Esophagus muscularis mucosa (tissue), 4 donors: ENCODE data around the gene ZNF503. TPM values are rescaled to one million over a fixed set of nuclear protein-coding genes. Genes with fewer than 3 reads are reported as not detected.

ENCODE experiments used
- DNase-seq: peaks from one replicate; pipeline ENCODE4 v3.0.0-alpha.2; 2017; ENCODE audit errors: extremely low spot score
- H3K27ac ChIP-seq, 4 donors: fragments of 200-600 bp; sonication (generic); replicated peaks in 1 of 4; 1 replicate in 3 of 4; 2 replicates in 1 of 4; pipeline ENCODE4 v1.5.1; 2016 to 2019; ENCODE audit warnings: mild to moderate bottlenecking in 1 of 4
- H3K27me3 ChIP-seq, 4 donors: fragments of 200-600 bp; sonication (generic); one replicate each; pipeline versions ENCODE4 v1.5.1 to v1.6.0; 2016 to 2019
- H3K36me3 ChIP-seq, 4 donors: fragments of 200-600 bp; sonication (generic); one replicate each; pipeline ENCODE4 v1.5.1; 2016 to 2019
- H3K4me1 ChIP-seq, 4 donors: fragments of 200-600 bp; sonication (generic); one replicate each; pipeline ENCODE4 v1.5.1; 2016 to 2019
- H3K4me3 ChIP-seq, 4 donors: fragments of 200-600 bp; sonication (generic); 1 replicate in 2 of 4; 2 replicates in 2 of 4; pipeline ENCODE4 v1.5.1; 2016 to 2019; ENCODE audit warnings: mild to moderate bottlenecking in 4 of 4, moderate library complexity in 1 of 4
- H3K9me3 ChIP-seq, 4 donors: fragments of 200-600 bp; sonication (generic); 1 replicate in 3 of 4; 2 replicates in 1 of 4; pipeline ENCODE4 v1.5.1; 2016 to 2019
- CTCF ChIP-seq, 3 experiments: fragments of 200-600 bp in 2 of 3; fragments of 450-650 bp in 1 of 3; sonication (generic) in 2 of 3; IDR thresholded peaks; one replicate each; pipeline ENCODE4 v1.5.1; 2017 to 2019; ENCODE audit warnings: antibody characterized with exemption in 3 of 3, mild to moderate bottlenecking in 2 of 3, moderate library complexity in 1 of 3
- EP300 ChIP-seq: sonication (generic); formaldehyde crosslinking; IDR thresholded peaks from one replicate; pipeline ENCODE4 v1.6.1; 2017; ENCODE audit warnings: antibody characterized with exemption
- POLR2A ChIP-seq: fragments of 450-650 bp; IDR thresholded peaks from one replicate; pipeline ENCODE4 v1.6.1; 2017; ENCODE audit warnings: antibody characterized with exemption, moderate library complexity, mild to moderate bottlenecking, low read depth
- POLR2AphosphoS5 ChIP-seq, 2 donors: sonication (generic); formaldehyde crosslinking; IDR thresholded peaks; one replicate each; pipeline ENCODE4 v1.6.1; 2017; ENCODE audit warnings: antibody characterized with exemption in 2 of 2
- WGBS: methylation state at CpG from one replicate; pipeline ENCODE4 v1.1.5; 2018; 5-methylcytosine and 5-hydroxymethylcytosine counted together
- intact Hi-C: fragments of 100-400 bp; cut with DNase I; formaldehyde crosslinking; loops from one replicate; pipeline ENCODE4 v1.15.1; 2023
- total RNA-seq, 4 donors: library from RNA; depleted of rRNA; stranded (reverse); fragments of >200 nt; gene quantifications; one replicate each; pipeline versions ENCODE4 v1.1.0 to v1.2.1, GENCODE V29; 2016

Gene ZNF503
- total RNA-seq, 4 donors from 2014 or later, result 21.2 to 101 (median 65.1) TPM

GRCh38 chr10:75404815-75405597, 3.4 kb upstream of the ZNF503 start:
- peak overlapping the region; percentile 99 to 100 (median 100) for H3K27ac ChIP-seq
- peaks cover 0 to 2% (median 0%) of the 10 kb centered on the region in 4 donors for H3K36me3 ChIP-seq
- peaks cover 20 to 66% (median 59%) of the 10 kb centered on the region in 4 donors for H3K4me1 ChIP-seq
- peaks cover 0 to 11% (median 0%) of the 10 kb centered on the region in 4 donors for H3K27me3 ChIP-seq
- TF ChIP-seq CTCF (IDR thresholded peaks at IDR 0.05) (no peak), POLR2AphosphoS5 (IDR thresholded peaks at IDR 0.05) (peak in 1 of 2 donors; percentile 46), POLR2A (no peak)
- H3K4me3 ChIP-seq, result peak overlapping the region; percentile 86 to 100 (median 96)
- H3K9me3 ChIP-seq, result no peaks in the 10 kb centered on the region
- intact Hi-C loops, result loop anchor here (5.0 to 10.0 kb wide), 6 partner anchors 102 to 897 kb away; no protein-coding TSS in a partner anchor
- no peak for DNase-seq
- 34% methylated on average over 40 of the region's 56 CpGs for WGBS

GRCh38 chr10:75403939-75404814, 2.6 kb upstream of the ZNF503 start:
- Histone ChIP-seq H3K9me3 (no peaks in the 10 kb centered on the region), H3K27ac (peak overlapping the region; percentile 99 to 100 (median 100)), H3K27me3 (peaks cover 0 to 11% (median 0%) of the 10 kb centered on the region in 4 donors), H3K4me1 (peaks cover 22 to 66% (median 58%) of the 10 kb centered on the region in 4 donors), H3K36me3 (peaks cover 3 to 10% (median 6%) of the 10 kb centered on the region in 4 donors), H3K4me3 (peak overlapping the region; percentile 86 to 100 (median 96))
- intact Hi-C loops, result loop anchor here (5.0 to 10.0 kb wide), 4 partner anchors 213 to 898 kb away; no protein-coding TSS in a partner anchor
- 9% methylated on average over 26 of the region's 58 CpGs for WGBS
- TF ChIP-seq CTCF (IDR thresholded peaks at IDR 0.05), result no peak
- no peak for TF ChIP-seq EP300
- TF ChIP-seq POLR2A, result no peak
- TF ChIP-seq POLR2AphosphoS5 (IDR thresholded peaks at IDR 0.05), result peak; percentile 30 to 76
- DNase-seq, result no peak

GRCh38 chr10:75403144-75403938, 1.8 kb upstream of the ZNF503 start:
- Histone ChIP-seq H3K4me1 (peaks cover 22 to 64% (median 55%) of the 10 kb centered on the region in 4 donors), H3K36me3 (peaks cover 11 to 18% (median 13%) of the 10 kb centered on the region in 4 donors), H3K27ac (peak overlapping the region; percentile 99 to 100 (median 100)), H3K27me3 (peaks cover 0 to 11% (median 0%) of the 10 kb centered on the region in 4 donors), H3K9me3 (no peaks in the 10 kb centered on the region), H3K4me3 (peak overlapping the region; percentile 86 to 100 (median 96))
- under 1% methylated on average over 40 of the region's 56 CpGs for WGBS
- intact Hi-C loops, result loop anchor here (5.0 to 10.0 kb wide), 4 partner anchors 214 to 899 kb away; no protein-coding TSS in a partner anchor
- DNase-seq, result no peak
- peak; percentile 7 to 55 for TF ChIP-seq POLR2AphosphoS5 (IDR thresholded peaks at IDR 0.05)
- no peak for TF ChIP-seq POLR2A
- TF ChIP-seq EP300, result no peak
- TF ChIP-seq CTCF (IDR thresholded peaks at IDR 0.05), result no peak

- under 1% methylated on average over 20 of the region's 42 CpGs for WGBS
- TF ChIP-seq CTCF (IDR thresholded peaks at IDR 0.05) (no peak), EP300 (no peak), POLR2A (no peak), POLR2AphosphoS5 (IDR thresholded peaks at IDR 0.05) (peak in 1 of 2 donors; percentile 57)
- Histone ChIP-seq H3K4me3 (peak overlapping the region; percentile 86 to 100 (median 96)), H3K27me3 (peaks cover 0 to 11% (median 0%) of the 10 kb centered on the region in 4 donors), H3K36me3 (peaks cover 12 to 18% (median 13%) of the 10 kb centered on the region in 4 donors), H3K27ac (peak overlapping the region; percentile 99 to 100 (median 100)), H3K9me3 (no peaks in the 10 kb centered on the region), H3K4me1 (peaks cover 19 to 57% (median 49%) of the 10 kb centered on the region in 4 donors)
- no peak for DNase-seq
- intact Hi-C loops, result loop anchor here (5.0 to 10.0 kb wide), 4 partner anchors 215 to 900 kb away; no protein-coding TSS in a partner anchor
Observed at GRCh38 chr10:75402486-75403143, 1.1 kb upstream of the ZNF503 start.
